Fibroblast of lung (primary cell): ENCODE data around the gene ANKRD24.

Source experiments
- EZH2 ChIP-seq: IDR thresholded peaks from 2 replicates; pipeline ENCODE4 v1.5.1; 2012; ENCODE audit warnings: low read length, control low read depth, mild to moderate bottlenecking; ENCODE audit errors: missing control alignments
- TF ChIP-seq, protein P1 (sequence below), 2 donors: IDR thresholded peaks in 1 of 2; conservative IDR thresholded peaks in 1 of 2; 1 replicate in 1 of 2; 2 replicates in 1 of 2; pipeline ENCODE4 v1.5.1; 2011 to 2012; ENCODE audit warnings: low read length in 2 of 2, control low read depth in 1 of 2, inconsistent platforms in 1 of 2, low read depth in 1 of 2, mild to moderate bottlenecking in 1 of 2

DNA sequence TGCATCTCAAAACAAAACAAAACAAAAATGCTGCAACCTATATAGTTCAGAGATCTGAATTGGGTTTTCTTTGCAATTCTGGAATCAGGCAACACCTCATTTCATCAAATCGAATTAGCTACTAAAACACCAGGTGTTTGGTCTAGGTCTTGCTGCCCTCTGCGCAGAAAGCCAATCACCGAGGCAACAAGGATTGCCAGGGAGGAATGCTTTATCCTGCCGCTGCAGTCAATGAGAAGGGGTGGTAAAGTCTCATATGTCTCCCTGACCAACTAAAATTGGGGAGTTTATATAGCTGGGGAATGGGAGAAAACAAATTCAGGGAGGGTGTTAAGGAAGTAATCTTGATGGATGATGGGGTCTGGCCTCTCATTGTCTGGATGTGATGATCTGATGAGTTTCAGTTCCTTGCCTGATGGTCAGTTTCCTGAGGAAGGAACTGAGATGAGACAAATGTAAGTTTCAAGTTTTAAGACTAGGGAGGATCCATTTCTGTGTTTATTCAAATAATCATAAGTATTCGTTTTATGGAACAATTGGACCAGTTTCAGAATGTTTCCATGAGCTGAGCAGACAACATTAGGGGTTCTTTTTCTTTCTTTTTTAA is 59.4 kb downstream of the ANKRD24 start:
- TF ChIP-seq, protein P1, sequence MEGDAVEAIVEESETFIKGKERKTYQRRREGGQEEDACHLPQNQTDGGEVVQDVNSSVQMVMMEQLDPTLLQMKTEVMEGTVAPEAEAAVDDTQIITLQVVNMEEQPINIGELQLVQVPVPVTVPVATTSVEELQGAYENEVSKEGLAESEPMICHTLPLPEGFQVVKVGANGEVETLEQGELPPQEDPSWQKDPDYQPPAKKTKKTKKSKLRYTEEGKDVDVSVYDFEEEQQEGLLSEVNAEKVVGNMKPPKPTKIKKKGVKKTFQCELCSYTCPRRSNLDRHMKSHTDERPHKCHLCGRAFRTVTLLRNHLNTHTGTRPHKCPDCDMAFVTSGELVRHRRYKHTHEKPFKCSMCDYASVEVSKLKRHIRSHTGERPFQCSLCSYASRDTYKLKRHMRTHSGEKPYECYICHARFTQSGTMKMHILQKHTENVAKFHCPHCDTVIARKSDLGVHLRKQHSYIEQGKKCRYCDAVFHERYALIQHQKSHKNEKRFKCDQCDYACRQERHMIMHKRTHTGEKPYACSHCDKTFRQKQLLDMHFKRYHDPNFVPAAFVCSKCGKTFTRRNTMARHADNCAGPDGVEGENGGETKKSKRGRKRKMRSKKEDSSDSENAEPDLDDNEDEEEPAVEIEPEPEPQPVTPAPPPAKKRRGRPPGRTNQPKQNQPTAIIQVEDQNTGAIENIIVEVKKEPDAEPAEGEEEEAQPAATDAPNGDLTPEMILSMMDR (conservative IDR thresholded peaks at IDR 0.05 in 1 of 2, IDR thresholded peaks at IDR 0.05 in 1 of 2; ENCODE audit: low read depth in 1 of 2, low read length in 2 of 2), result no peak
- no peak for TF ChIP-seq EZH2
